ENCODE results near the gene ZNF503. TPM values are rescaled to one million over a fixed set of nuclear protein-coding genes. Genes with fewer than 3 reads are reported as not detected.

ZNF503 gene
- total RNA-seq, 1 donor from 2014 or later: 36.2 TPM

- Histone ChIP-seq H3K9me3 (peaks cover 4% of the 10 kb centered on the region), H3K27ac (no peak overlapping the region), H3K4me3 (no peak overlapping the region), H3K4me1 (no peaks in the 10 kb centered on the region), H3K36me3 (no peaks in the 10 kb centered on the region), H3K27me3 (no peaks in the 10 kb centered on the region)
- ATAC-seq (no peak), DNase-seq (no peak)
- intact Hi-C loops (cut with DNase I): no loop called here
- TF ChIP-seq CTCF (IDR thresholded peaks at IDR 0.05): no peak
Observed at GRCh38 chr10:75440271-75440793, 38.8 kb upstream of the ZNF503 start.

- DNase-seq (no peak), ATAC-seq (no peak)
- Histone ChIP-seq H3K4me1 (no peaks in the 10 kb centered on the region), H3K27me3 (no peaks in the 10 kb centered on the region), H3K27ac (no peak overlapping the region), H3K4me3 (no peak overlapping the region), H3K9me3 (peaks cover 3% of the 10 kb centered on the region), H3K36me3 (no peaks in the 10 kb centered on the region)
- TF ChIP-seq CTCF (IDR thresholded peaks at IDR 0.05): no peak
- intact Hi-C loops (cut with DNase I): no loop called here
Observed at GRCh38 chr10:75439811-75440210, 38.2 kb upstream of the ZNF503 start.

- peaks cover under 1% of the 10 kb centered on the region for H3K4me1 ChIP-seq
- peak; percentile 36 for ATAC-seq
- intact Hi-C loops (cut with DNase I): no loop called here
- H3K4me3 ChIP-seq: no peak overlapping the region
- no peaks in the 10 kb centered on the region for H3K9me3 ChIP-seq
- H3K27ac ChIP-seq: no peak overlapping the region
- H3K27me3 ChIP-seq: no peaks in the 10 kb centered on the region
- TF ChIP-seq CTCF (IDR thresholded peaks at IDR 0.05): no peak
- DNase-seq: no peak
- no peaks in the 10 kb centered on the region for H3K36me3 ChIP-seq
Observed at GRCh38 chr10:75438275-75438674, 36.7 kb upstream of the ZNF503 start.

- Histone ChIP-seq H3K4me3 (no peak overlapping the region), H3K9me3 (no peaks in the 10 kb centered on the region), H3K27ac (no peak overlapping the region), H3K36me3 (no peaks in the 10 kb centered on the region), H3K4me1 (peaks cover 6% of the 10 kb centered on the region), H3K27me3 (no peaks in the 10 kb centered on the region)
- ATAC-seq (no peak), DNase-seq (no peak)
- TF ChIP-seq CTCF (IDR thresholded peaks at IDR 0.05): no peak
- intact Hi-C loops (cut with DNase I): no loop called here
Observed at GRCh38 chr10:75437693-75438092, 36.1 kb upstream of the ZNF503 start.

- intact Hi-C loops (cut with DNase I): no loop called here
- ATAC-seq (no peak), DNase-seq (no peak)
- Histone ChIP-seq H3K36me3 (no peaks in the 10 kb centered on the region), H3K27me3 (no peaks in the 10 kb centered on the region), H3K27ac (no peak overlapping the region), H3K9me3 (no peaks in the 10 kb centered on the region), H3K4me3 (no peak overlapping the region), H3K4me1 (peaks cover 14% of the 10 kb centered on the region)
- no peak for TF ChIP-seq CTCF (IDR thresholded peaks at IDR 0.05)
Observed at GRCh38 chr10:75436896-75437295, 35.3 kb upstream of the ZNF503 start.

- Histone ChIP-seq H3K36me3 (no peaks in the 10 kb centered on the region), H3K4me1 (peaks cover 24% of the 10 kb centered on the region), H3K4me3 (no peak overlapping the region), H3K27ac (no peak overlapping the region), H3K9me3 (no peaks in the 10 kb centered on the region), H3K27me3 (no peaks in the 10 kb centered on the region)
- DNase-seq: no peak
- intact Hi-C loops (cut with DNase I): no loop called here
- no peak for ATAC-seq
- no peak for TF ChIP-seq CTCF (IDR thresholded peaks at IDR 0.05)
Observed at GRCh38 chr10:75435291-75435690, 33.7 kb upstream of the ZNF503 start.
